Neural progenitor cell (in vitro differentiated cells): ENCODE data around the gene RBM44.

Experiments used
- CTCF ChIP-seq: fragments of 200-600 bp; sonication (generic); IDR thresholded peaks from 2 replicates; pipeline ENCODE4 v1.5.1; 2017; ENCODE audit warnings: antibody characterized with exemption, mild to moderate bottlenecking
- EZH2 ChIP-seq: fragments of 200-600 bp; sonication (generic); IDR thresholded peaks from 2 replicates; pipeline ENCODE4 v1.6.1; 2017; ENCODE audit warnings: antibody characterized with exemption, mild to moderate bottlenecking, moderate library complexity
- EZH2phosphoT487 ChIP-seq: fragments of 200-600 bp; sonication (generic); IDR thresholded peaks from 2 replicates; pipeline ENCODE4 v1.6.1; 2017; ENCODE audit warnings: antibody characterized with exemption

- no peak for TF ChIP-seq EZH2phosphoT487
- TF ChIP-seq CTCF = no peak
- TF ChIP-seq EZH2 = no peak
Measured at GRCh38 chr2:237773826-237774225, 24.8 kb upstream of the RBM44 start.
